Stimulated activated CD4-positive, alpha-beta T cell treated with anti-CD3 and anti-CD28 coated beads, Interleukin-2, amount 100 ng/mL, for 24 hours (primary cell): ENCODE measurements around the gene ELL.

Experiments used
- DNase-seq, 2 donors: peaks; one replicate each; pipeline ENCODE4 v3.0.0-alpha.2; 2020

ELL gene

DNA sequence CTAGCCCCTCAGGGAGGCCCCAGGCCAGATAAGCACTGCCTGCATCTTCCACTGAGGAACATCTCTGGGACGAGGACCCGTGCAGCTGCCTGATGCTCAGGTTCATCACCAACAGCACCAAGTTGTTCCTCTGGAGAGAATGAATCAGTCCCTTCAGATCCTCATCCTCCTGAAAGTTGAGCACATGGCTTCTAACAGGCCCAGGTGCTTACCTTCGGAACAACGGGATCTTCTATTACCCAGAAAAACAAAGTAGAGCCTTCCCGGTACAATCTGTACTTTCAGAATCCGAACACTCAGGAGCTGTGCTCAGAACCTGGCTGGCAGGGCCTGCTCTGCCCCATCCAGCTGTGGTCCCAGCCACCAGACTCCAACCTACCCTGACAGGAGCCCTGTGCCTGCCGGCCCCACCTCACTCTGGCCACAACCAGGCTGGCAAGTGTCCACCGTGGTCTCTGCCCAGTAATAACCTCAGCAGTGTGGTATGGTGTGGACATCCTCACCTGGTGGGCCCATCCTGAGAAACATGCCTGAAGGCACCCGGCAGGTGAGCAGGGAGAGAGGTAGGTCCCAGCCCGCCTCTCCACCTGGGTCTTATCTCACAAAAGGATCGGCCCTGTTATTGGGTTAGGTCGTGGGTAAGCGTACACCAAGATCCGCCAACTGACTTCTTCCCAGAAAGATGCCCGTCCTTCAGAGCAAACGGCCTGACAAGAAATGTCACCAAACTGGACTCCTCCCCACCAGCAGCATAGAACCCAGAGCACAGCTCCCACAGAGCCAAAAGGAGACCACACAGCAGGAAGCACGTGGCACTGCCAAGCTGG is 34.1 kb downstream of the ELL start:
- DNase-seq: no peak

DNA sequence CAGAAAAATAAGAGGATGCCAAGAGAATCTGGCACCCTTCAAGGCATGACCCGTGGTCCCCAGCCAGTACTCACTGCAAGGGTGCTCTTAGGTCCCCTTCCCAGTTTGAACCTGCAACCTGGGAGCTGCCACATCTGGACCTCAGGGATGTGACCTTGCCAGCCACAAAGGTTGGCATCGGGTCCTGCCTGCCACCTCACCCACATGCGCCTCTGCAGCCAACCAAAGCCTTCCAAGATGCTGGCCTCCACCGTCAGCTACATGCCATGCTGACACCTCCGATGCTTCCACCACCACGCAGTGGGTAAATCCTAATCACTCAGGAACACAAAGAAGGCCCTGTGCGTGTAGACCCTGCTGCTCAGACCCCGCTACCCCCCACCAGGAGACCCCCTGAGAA is 35.1 kb downstream of the ELL start:
- no peak for DNase-seq

DNA sequence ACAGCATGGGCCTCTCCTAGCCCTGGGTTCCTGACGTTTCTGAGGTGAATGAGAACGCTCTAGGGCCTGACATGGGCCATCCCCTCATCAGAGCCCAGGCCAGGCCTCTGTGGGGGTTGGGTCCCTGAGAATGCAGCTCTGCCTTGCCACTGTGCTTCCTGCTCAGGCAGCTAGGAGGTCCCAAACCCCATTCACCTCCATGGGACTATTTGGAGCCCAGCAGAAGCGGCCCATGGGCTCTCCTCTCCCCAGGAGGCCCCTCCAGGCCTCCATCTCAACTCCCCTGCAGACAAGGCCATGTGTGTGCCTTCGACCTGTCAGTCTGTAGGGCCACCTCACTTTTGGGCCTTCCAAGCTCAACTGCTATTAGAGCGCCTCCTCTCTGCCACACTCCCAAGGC is 36.9 kb downstream of the ELL start:
- DNase-seq: no peak

DNA sequence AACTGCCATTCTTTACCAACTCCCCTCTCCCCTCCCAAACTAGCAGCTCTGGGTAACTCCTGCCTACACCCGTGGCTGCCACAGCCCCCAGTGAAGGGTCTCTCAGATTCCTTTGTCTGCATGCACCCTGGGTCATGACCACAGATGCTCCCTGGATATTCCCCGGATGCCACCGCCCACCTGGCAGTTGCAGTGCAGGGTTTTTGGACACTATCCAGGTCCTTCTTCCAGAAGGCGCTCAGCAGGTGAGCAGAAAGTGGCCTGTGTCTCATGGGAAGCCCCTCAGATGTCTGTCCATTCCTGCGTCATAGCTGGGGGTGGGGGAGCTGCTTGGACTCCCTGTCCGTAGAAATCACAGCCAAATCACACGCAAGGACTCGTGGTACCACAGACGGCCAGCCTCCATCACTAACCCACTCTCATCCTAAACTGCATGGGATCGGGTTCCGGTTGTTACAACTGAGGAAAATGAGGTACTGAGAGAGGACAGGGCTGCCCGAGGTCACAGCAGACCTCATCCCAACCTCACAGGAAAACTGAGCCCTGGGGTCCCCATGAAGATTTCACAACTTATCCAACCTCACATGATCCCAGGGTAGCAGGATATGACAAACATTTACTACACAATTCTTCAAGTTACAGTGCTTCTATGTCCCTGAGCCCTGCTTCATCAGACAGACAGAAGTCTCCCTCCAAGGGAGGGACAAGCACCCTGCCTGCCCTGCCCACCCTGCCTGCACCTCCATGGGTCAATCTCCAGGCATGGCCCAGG is 38.6 kb downstream of the ELL start:
- DNase-seq: no peak

DNA sequence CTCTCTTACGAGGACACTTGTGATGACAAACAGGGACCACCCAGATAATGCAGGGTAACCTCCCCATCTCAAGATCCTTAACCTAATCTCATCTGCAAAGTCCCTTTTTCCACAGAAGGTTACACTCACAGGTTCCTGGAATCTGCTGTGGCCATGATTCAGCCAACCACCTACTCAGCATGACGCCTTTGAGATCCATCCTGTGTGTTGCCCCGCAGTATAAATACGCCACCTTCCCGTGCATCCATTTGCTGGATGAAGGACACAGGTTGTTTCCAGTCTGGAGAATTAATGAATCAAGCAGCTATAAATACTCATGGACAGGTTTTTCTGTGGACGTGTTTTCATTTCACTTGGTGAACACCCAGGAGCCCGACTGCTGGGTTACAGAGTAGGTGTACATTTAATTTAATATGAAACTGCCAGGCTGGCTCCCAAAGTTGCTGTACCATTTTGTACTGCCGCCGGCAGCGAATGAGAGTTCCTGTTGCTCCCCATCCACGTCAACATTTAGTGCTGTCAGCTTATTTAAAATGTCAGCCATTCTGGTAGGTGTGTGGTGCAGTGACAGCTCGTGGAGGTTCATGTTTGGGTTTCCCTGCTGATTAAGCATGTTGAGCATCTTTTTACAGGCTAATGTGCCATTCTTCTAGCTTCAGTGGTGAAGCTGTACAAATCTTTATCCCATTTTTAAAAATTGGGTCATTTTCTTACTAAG is 40.2 kb downstream of the ELL start:
- peak in 1 of 2 donors; percentile 26 for DNase-seq

DNA sequence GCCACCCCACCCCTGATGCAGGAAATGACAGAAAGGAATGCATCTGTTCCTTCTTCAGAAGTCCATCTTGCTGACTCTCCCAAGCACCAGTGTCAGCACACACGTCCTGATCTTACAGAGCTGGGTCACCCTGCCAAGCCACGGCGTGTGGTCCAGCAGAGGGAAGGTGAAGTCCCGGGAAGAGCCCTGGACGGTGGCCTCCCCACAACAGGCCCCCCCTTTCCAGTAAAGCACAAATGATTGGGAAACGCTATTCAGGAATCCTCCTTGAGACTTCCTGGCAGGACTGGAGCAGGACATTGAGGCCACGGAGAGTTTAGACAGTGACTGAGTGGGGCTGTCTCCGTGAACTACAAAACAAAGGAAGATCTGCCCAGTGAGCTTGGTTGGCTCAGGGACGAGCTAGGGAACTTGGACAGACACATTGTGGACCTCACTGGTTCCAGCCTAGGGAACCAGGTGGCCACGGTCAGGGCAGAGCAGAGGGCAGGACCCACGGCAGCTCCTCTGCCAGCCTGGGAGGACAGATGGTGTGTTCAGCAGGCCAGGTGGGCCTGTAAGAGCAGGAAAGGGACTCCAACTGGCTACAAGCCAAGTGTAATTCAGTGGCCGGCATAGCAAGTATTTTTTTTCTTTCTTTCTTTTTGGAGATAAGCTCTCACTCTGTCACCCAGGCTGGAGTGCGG is 41.7 kb downstream of the ELL start:
- DNase-seq: no peak

DNA sequence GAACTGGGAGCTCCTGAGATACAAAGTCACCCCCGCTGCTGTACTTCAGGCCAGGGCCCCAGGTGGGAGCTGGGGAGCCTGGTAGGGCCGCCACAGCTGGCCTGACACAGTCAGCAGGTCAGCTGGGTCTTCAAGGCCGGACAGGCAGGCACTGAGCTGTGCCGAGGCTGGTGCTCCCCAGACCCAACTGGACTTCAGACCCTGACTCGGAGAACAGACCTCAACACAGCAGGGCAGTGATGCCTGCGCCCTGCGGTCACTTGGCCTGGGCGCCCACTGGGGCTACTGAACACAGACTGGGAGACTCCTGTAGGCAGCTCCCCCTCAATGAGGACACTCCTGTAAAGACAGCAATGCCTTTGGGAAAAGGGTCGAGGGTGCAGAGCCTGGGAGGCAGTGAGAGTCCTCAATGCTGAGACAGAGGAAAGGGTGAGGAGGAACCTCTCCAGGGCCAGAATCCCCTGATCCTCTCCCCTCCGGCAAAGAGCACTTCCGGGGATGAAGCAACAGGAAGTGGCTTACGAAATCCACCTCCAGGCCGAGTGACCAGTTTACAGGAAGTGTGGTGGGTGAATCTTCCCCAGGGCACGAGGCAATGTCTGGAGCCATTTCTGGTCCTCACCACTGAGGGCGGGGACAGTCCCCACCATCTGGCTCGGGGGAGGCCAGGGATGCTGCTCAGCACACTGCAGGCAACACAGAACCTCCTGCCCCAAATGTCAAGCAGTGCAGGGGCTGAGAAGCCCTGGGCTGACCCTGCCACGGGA is 43.1 kb downstream of the ELL start:
- DNase-seq: peak; percentile 69 to 75

DNA sequence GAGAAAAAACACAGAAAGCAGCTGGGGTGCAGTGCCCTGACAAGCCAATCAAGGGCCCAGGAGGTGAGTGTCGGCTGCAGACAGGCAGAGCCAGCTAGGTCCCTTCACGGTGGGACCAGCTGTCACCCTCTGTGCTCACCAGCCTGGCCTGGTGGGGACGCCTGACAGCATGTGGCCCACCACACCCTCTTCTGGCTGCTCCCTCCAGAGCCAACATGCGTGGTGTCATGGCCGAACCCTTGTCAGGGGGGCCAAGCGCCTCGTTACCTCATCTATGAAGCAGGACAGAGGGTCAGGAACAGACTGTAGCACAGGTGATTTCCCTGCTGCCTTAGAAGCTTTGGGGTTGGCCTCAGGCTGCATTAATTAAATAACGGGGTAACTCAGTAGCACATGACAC is 43.9 kb downstream of the ELL start:
- no peak for DNase-seq

DNA sequence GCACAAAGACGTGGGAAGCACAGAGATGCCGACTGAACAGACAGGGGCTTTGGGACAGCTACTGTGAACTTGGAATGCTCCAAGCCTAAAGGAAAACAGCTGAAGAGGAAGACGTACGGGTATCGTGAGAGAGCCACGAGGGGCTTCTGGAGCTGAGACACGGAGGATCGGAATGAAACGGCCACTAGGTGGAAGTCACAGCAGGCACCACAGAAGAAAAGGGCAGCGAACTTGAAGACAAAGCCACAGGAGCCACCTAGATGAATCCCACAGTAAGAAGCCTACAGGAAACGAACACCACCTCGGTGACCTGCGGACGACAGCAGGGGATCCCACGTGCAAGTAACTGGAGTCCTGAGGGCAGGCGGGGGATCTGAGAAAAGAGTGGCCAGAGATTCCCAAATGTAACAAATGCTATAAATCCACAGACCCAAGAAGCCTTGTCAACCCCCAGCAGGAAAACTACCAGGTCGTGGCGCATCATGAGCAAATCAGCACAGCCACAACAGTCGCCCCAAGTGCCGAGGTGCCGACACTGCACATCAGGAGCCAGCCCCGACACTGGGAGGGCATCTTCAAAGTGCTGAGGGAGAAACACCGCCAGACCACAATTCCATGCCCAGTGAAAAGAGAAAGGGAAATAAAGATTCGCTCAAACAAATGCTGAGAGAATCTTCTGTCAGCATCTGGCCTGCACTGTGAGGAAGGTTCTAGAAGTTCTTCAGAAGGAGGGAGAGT is 44.7 kb downstream of the ELL start:
- DNase-seq: no peak

DNA sequence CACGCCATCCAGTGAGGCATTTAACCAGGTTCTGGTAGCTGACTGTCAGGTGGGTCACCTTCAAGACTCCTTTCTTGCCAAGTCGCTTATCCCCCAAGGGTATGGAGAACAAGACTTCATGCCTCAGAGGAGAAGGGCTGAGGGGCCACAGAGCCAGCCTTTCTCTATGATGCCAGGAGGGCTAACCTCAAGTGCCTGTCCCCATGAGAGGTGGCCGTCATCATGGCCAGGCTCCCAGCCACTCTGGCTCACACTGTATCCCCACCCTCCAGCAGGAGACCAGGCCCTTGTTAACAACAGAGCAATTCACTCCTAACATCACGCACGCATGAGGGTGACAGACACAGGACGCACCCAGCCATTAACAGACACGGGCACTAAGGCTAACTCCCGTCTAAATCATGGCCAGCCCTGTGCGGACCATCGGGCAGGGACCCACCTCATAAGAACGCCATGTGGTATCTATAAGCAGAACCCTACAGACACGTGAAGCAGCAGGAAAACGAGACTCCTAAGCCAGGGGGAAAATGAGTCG is 45.3 kb downstream of the ELL start:
- DNase-seq: no peak

DNA sequence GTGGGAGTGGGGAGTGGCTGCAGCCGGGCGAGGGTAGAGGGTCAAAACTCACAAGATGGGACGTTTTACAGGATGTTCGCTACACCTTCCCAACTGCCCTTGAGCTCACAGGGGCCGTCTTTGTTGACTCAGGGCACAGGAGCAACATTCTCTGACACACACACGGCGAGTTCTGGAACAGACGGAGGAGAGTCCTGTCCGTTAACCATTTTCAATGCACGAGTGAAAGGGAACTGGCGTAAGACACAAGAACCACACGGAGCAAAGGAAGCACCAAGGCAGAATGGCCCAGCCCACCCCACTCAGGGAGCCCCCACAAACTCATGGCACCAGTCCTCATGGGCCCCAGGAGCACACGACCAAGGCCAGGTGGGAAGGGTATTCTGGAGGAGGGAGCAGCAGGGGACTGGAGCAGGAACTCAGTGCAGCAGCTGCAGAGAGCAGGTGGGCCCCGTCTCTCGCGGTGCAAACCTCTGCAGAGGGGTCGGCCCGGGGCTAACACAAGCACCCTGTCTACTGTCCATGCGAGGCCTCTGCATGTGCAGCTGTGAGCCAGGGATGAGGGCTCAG is 46.0 kb downstream of the ELL start:
- no peak for DNase-seq

DNA sequence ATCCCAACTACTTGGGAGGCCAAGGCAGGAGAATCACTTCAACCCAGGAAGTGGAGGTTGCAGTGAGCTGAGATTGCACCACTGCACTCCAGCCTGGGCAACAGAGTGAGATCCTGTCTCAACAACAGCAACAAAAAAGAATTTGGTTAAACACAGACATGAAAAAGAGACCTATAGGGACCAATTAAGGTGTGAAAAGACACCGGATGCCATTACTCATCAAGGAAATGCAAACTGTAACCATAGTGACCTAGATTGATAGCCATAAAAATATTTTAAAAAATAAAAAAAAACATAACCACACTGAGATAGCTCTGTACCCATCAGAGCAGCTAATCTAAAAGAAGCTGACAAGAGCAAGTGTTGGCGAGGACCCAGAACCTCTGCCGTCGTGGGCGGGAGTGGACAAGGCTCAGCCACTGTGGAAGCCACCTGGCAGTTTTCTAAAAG is 46.8 kb downstream of the ELL start:
- DNase-seq: no peak

DNA sequence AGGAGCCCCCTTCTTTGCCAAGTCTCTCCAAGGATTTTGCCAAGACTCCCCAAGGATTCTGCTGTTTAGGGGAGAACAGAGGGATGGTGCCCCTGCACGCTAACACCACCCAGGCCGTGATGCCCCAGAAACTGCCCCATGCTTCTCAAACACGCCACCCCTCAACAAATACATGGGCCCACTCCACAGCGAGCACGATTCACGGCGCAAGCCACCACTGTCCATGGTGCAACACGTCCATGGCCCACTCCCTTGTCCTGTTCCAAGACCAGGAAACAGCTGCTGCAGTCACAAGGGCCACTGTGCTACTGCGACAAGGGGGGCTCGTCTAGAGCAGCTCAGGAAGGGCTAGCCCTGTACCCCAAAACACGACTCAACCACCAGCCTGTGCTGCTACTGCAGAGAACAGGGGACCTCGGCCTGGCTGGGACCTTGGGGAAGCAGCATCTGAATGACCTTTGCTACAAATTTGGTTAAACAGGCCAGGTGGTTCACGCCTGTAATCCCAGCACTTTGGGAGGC is 47.4 kb downstream of the ELL start:
- no peak for DNase-seq

DNA sequence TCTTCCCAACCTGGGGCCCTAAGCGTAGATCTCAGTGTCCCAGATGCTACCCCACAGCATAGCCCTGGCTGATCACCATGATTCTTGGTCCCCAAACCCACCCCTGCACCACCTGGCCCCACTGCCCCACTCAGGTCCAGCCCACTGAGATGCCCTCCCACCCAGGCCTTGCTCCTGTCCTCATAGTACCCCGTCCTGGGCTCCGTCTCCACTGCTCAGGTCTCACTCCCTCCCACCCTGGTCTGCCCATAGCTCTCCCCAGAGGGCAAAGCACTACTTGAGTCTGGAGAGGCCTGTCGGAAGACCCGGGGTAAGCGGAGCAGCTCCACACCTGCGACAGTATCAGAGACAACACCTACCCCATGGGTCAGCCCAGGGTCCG is 48.2 kb downstream of the ELL start:
- no peak for DNase-seq

DNA sequence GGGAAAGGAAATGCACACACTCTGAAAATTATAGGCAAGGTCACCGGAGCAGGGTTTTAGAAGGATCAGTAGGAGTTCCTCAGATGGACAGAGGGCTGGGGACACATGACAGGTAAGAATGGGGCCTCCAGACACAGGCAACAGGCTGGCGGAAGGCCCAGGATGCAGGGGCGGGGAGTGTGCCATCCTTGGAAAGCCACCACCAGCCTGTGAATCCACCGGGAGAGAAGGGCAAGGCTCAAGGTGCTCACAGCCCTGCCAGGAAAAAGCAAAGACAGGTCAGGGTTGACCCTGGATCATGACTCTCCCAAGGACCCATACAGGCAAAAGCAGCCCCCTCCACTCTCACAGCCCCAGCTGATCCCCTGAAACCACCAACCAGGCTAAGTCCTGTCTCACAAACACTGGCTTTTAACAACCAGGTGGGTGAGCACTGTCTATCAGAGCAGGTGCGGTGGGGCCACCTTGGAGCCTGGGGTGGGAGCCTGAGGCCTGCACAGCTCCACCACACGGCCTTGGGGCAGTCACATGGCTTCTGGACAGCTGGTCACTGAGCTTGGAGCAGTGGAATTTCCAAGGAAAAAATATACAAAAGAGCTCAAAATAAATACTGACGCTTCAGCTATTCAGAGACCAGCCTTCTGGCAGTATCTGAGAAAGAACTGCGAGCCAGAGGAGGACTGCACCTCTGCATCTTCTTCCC is 48.7 kb downstream of the ELL start:
- DNase-seq: no peak

DNA sequence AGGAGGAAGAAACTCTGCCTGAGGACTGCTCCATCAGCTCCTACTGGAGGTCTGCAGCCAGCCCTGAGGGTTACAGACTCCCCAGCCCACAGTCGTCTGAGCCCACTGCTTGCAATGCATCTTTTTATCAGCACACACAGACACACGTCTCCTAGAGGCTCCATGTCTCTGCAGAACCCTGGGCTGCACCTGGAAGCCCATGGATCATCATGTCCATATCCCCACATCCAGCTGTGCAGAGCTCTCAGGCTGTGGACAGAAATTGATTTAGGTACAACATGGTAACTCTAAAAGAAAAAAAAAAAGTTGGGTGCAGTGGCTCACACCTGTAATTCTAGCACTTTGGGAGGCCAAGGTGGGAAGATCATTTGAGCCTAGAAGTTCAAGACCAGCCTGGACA is 51.1 kb downstream of the ELL start:
- DNase-seq: no peak

DNA sequence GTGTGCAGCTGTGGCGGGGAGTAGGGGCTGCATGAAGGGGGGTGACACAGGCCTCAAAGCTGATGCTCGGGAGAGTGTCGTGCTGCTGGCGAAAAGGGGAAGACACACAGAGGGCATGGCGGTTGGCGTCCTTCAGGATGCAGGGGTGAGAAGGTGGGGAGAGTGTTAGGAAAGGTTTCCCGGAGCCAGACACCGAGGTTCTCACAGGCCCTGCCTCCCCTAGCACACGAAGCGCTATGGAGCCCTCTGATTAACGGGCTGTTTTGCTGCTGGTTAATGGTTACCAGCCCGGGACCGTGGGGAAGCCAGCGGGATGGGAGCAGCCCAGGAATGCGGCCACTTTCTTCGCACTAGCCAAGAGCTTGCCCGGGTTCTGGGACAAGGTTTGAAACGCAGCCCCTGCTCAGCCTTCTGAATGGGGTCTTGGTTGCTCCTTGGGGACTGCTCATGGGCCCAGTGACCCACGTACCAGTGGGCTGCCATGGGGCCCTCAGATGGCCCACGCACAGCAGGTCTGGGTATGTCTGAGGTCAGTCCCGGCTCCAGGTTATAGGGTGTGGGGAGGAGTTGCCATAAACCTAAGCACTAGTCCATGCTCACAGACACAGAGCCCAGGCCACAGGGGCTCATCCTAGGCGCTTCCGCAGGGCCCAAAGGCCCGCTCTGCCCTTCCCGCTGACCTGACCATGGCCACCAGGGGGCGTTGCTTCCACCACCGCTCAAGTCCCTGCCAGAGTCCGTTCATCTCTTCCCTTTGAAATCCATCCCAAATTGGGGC is 52.6 kb downstream of the ELL start:
- peak; percentile 76 to 77 for DNase-seq

DNA sequence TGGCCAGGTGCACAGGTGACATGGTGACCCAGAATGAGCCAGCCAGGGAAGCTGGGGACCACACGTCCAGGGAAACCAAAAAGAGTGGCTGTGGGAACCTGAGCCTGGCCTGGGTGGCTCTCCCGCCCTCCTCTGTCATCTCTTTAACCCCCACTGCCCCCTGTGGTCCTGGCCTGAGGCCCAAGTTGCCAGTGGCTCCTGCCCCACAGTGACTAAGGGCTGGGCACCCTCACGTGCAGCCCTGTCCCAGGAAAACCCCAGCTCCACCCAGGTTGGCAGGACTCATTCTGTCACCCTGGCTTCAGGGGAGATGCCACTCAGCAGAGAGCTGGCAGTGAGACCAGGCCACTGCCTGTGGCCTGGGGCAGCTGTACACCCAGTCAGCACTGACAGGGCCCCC is 53.4 kb downstream of the ELL start:
- no peak for DNase-seq

DNA sequence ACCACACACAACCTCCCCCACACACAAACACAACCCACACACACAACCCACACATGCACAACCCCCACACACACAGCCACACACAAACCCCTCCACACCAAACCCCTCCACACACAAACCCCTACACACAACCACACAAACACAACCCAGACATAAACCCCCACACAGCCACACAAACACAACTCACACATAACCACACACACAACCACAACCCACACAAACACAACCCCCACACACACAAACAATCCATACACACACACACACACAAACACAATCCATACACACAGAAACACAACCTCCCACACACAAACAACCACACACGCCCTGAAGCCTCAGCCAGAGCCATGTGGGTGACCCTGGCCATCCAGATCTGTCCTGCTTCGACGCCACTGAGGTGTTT is 53.9 kb downstream of the ELL start:
- DNase-seq: no peak
